Keratinocyte (primary cell): ENCODE data around the gene GAMT.

Experiments
- EZH2 ChIP-seq: IDR thresholded peaks from one replicate; pipeline ENCODE4 v1.6.1; 2012; ENCODE audit warnings: inconsistent platforms, mild to moderate bottlenecking, low read length, moderate library complexity
- TF ChIP-seq, protein P1 (sequence below), 3 experiments: IDR thresholded peaks in 1 of 3; conservative IDR thresholded peaks in 1 of 3; optimal IDR thresholded peaks in 1 of 3; 2 replicates in 2 of 3; 3 replicates in 1 of 3; pipeline versions ENCODE3 to v1.5.1; 2011; ENCODE audit warnings: low read length in 3 of 3, mild to moderate bottlenecking in 3 of 3, moderate library complexity in 2 of 3, control low read depth in 1 of 3, inconsistent platforms in 1 of 3; ENCODE audit not compliant: insufficient read depth in 2 of 3; ENCODE audit errors: extremely low read depth in 1 of 3

DNA sequence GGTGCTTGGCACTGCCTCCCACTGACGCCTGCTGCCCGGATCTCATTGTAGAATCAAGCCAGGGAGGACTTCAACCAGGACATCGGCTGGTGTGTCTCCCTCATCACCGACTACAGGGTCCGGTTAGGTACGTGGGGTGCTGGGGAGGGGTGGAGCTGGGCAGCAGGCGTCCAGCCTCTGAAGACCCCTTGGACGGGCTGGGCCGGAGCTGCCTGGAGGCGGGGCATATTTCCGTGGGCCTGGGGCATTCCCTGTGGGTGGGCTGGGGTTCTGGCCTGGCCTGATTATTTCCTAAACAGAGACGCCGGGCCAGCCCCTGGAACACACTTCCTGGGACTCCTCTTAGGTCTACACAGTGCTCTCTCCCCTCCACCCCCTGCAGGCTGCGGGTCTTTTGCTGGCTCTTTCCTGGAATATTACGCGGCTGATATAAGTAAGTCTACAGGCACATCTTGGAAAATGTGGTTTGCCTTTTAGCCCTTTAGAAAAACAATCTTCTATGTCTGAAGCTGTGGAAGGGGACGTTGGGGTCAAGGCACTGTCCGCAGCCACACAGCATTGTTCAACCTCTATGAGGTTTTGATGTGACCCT lies 32.0 kb downstream of the GAMT start:
- TF ChIP-seq, protein P1, sequence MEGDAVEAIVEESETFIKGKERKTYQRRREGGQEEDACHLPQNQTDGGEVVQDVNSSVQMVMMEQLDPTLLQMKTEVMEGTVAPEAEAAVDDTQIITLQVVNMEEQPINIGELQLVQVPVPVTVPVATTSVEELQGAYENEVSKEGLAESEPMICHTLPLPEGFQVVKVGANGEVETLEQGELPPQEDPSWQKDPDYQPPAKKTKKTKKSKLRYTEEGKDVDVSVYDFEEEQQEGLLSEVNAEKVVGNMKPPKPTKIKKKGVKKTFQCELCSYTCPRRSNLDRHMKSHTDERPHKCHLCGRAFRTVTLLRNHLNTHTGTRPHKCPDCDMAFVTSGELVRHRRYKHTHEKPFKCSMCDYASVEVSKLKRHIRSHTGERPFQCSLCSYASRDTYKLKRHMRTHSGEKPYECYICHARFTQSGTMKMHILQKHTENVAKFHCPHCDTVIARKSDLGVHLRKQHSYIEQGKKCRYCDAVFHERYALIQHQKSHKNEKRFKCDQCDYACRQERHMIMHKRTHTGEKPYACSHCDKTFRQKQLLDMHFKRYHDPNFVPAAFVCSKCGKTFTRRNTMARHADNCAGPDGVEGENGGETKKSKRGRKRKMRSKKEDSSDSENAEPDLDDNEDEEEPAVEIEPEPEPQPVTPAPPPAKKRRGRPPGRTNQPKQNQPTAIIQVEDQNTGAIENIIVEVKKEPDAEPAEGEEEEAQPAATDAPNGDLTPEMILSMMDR (optimal IDR thresholded peaks at IDR 0.05 in 1 of 3, IDR thresholded peaks at IDR 0.05 in 1 of 3, conservative IDR thresholded peaks at IDR 0.05 in 1 of 3; ENCODE audit: extremely low read depth in 1 of 3, insufficient read depth in 2 of 3, low read length in 3 of 3): no peak
- no peak for TF ChIP-seq EZH2
